Activated CD8-positive, alpha-beta memory T cell treated with anti-CD3 and anti-CD28 coated beads, Interleukin-2, amount 50 U/mL, for 1 hour (primary cell): ENCODE measurements around the gene PAF1.
"Not testable (repeated sequence)": the region's sequence is repeated elsewhere in the genome, so short reads cannot be mapped to it uniquely, and the experiment has no call there.

ENCODE experiments used
- DNase-seq: peaks from one replicate; pipeline ENCODE4 v3.0.0-alpha.2; 2020; ENCODE audit errors: extremely low read depth

Gene PAF1

DNA sequence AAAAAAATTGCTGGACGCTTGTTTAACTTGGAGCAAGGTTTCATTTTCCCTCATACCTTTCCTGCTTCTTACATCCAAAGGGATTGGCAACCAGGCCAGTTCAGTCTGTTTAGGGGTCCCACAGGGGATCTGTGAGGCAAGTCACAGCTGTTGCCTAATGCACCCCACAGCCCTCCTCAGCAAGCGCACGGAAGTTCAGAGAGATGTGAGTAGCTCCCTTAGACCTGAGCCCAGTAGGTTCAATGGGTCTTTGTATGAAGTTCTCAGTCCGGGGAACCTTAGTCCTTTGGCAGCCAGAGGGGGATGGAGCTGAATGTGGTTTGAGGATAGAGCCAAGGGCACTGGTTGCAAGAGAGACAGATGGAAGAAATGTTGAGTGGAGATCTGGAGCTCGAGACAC, 35.7 kb downstream of the PAF1 start:
- DNase-seq = no peak

- DNase-seq = no peak
These were observed 38.3 kb downstream of the PAF1 start for GRCh38 chr19:39352381-39353255.

DNA sequence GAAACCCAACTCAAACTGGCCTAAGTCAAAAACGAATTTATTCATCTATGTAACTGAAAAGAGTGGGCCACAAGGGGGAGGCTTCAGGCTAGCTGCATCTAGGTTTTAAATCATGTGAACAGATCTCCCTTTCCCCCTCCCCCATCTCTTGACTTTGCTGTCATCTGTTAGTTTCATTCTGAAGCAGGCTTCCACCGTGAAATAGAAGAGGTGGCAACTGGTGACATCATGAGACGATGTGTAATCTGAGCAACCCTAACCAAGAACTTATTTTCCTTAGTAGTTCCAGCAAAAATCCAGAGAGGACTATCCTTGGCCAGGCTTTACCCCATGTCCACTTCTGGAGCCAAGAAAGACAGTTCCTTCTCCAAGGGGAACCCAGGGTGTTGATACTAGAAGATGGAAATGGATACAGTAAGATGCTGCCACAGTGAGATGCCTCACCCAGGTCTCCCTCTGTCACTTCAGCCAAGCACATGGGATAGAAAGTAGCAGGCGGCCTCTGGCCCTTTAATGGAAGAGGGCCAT, 39.3 kb downstream of the PAF1 start:
- no peak for DNase-seq

- DNase-seq = no peak
These were observed 40.8 kb downstream of the PAF1 start for GRCh38 chr19:39350156-39350555.

DNA sequence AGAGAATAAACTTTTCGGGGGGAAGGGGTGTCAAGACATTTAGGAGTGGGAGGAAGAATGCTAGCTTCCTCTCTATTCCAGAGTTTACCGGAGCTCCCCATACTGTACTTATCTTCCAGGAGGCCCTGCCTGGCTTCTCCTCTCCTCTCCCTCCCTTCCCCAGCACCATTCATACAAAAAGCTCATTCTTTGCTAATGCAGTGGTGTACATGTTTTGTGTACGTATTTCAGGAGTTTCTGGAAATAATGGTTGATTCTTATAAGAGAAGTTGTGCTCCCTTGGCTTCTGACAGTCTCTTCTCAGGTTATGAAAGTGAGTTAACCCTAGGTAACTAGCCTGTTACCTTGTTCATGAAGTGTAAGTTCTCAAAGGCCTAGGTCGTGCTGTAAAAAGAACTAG, 41.6 kb downstream of the PAF1 start:
- DNase-seq = no peak

- no peak for DNase-seq
These were observed 43.4 kb downstream of the PAF1 start for GRCh38 chr19:39347332-39348164.

DNA sequence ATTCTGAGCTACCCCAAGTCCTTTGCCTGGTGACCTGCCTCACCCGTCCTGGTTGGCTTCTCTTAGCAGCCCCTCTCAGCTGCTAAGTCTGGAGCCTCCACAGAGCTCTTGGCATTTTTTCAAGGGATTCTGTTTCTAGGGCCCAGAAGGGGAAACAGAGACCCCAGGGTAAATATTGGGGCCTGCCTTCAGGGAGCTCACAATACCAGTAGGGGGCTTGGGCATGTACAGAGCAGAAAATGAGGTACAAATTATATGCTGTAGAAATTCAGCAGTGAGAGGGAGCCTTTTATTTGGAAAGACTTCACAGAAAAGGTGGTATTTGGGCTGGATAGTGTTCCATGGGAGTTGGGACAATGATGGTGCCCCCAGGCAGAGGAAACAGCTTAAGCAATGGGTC, 45.0 kb downstream of the PAF1 start:
- DNase-seq = no peak

DNA sequence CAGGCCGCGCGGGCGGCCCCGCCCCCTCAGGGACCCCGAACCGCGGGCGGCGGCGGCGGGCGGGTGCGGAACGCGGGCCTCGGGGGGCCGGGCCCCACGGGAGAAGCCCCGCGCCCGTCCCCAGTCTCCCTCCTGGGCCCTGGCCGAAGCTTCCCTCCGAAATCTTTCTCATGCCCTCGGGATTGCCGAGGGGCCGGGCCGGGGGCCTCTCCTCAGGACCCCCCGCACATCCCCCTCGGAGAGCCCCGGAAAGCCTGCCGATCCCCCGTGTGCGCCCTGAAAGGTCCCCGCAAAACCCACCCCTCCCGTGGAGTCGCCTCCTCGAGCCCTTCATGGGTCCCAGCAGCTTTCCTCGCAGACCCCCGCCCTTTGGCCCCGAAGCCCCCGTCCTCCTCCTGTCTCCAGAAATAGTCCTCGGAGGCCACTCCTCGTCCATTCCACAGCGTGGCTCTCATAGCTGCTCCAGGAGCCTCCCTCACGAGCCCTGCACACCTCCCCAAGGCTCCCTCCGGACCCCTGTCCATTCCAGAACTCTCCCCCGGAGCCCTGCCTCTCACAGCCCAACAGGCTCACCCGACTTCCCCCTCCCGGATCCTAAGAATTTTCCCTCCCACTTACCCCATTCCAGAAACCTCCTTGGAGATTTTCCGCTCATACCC, 48.1 kb downstream of the PAF1 start:
- DNase-seq = no peak

GRCh38 chr19:39341719-39342604, 48.9 kb downstream of the PAF1 start, which contains the start of gene SAMD4B:
TSS of gene SAMD4B (plus strand) at chr19:39342421. CDS start at chr19:39356894, 14,473 bp downstream.
- peak; percentile 99 for DNase-seq

GRCh38 chr19:39341129-39341718, 49.7 kb downstream of the PAF1 start:
- no peak for DNase-seq

- not testable (repeated sequence) for DNase-seq
These were observed 50.8 kb downstream of the PAF1 start for GRCh38 chr19:39340156-39340555.

GRCh38 chr19:39339674-39340073, 51.2 kb downstream of the PAF1 start:
- DNase-seq = no peak

- DNase-seq = no peak
These were observed 54.4 kb downstream of the PAF1 start for GRCh38 chr19:39336483-39336882.
